SH-SY5Y (cell line): ENCODE measurements around the gene ELAC1.

ENCODE experiments used
- GATA2 ChIP-seq: IDR thresholded peaks from 2 replicates; pipeline ENCODE4 v1.6.1; 2011; ENCODE audit warnings: mild to moderate bottlenecking, low read depth, low read length
- GATA3 ChIP-seq: IDR thresholded peaks from 2 replicates; pipeline ENCODE4 v1.6.1; 2011; ENCODE audit warnings: low read depth, mild to moderate bottlenecking, low read length, moderate library complexity

- no peak for TF ChIP-seq GATA3
- TF ChIP-seq GATA2 = no peak
Observed at GRCh38 chr18:50935493-50936191, 32.2 kb upstream of the ELAC1 start.
